Measurements from ENCODE around the gene SCRT2.

DNA sequence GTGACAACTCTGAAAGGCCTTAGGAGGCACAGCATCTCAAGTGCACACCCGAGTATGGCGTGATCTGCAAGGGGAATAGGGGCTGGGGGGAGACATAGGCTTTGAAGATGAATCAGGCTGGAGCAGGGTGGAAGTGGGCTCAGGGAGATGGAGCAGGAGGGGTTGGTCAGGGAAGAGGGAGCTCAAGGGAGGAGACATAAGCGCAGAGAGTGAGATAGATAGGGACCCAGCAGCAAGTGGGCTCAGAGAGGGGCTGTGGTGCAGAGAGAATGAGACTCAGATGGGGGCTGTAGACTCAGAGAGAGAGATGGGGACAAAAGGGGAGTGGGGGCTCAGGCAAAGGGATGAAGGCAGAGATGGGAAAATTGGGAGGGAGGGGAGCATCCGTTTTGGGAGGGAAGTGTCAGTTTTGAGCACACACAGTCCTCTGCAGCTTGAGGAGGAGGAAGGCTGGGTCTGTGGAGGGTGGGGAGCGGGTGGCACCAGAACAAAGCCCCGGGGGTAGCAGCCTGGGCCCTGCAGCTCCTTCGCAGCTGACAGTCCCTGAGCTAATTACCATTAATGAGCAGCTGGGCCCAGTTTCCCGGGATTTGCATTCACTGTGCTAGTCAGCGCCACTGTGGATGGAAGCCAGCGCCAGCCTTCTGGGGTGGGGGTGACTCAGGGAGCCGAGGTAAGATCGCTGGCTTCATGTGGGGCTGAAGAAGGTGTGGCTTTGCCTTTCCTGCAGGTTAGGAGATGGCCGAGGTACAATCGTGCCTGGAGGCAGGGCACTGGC, 41.3 kb downstream of the SCRT2 start:
- TF ChIP-seq, protein P1, sequence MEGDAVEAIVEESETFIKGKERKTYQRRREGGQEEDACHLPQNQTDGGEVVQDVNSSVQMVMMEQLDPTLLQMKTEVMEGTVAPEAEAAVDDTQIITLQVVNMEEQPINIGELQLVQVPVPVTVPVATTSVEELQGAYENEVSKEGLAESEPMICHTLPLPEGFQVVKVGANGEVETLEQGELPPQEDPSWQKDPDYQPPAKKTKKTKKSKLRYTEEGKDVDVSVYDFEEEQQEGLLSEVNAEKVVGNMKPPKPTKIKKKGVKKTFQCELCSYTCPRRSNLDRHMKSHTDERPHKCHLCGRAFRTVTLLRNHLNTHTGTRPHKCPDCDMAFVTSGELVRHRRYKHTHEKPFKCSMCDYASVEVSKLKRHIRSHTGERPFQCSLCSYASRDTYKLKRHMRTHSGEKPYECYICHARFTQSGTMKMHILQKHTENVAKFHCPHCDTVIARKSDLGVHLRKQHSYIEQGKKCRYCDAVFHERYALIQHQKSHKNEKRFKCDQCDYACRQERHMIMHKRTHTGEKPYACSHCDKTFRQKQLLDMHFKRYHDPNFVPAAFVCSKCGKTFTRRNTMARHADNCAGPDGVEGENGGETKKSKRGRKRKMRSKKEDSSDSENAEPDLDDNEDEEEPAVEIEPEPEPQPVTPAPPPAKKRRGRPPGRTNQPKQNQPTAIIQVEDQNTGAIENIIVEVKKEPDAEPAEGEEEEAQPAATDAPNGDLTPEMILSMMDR (IDR thresholded peaks at IDR 0.05; ENCODE audit: poor library complexity, severe bottlenecking): no peak
- TF ChIP-seq, protein P2, sequence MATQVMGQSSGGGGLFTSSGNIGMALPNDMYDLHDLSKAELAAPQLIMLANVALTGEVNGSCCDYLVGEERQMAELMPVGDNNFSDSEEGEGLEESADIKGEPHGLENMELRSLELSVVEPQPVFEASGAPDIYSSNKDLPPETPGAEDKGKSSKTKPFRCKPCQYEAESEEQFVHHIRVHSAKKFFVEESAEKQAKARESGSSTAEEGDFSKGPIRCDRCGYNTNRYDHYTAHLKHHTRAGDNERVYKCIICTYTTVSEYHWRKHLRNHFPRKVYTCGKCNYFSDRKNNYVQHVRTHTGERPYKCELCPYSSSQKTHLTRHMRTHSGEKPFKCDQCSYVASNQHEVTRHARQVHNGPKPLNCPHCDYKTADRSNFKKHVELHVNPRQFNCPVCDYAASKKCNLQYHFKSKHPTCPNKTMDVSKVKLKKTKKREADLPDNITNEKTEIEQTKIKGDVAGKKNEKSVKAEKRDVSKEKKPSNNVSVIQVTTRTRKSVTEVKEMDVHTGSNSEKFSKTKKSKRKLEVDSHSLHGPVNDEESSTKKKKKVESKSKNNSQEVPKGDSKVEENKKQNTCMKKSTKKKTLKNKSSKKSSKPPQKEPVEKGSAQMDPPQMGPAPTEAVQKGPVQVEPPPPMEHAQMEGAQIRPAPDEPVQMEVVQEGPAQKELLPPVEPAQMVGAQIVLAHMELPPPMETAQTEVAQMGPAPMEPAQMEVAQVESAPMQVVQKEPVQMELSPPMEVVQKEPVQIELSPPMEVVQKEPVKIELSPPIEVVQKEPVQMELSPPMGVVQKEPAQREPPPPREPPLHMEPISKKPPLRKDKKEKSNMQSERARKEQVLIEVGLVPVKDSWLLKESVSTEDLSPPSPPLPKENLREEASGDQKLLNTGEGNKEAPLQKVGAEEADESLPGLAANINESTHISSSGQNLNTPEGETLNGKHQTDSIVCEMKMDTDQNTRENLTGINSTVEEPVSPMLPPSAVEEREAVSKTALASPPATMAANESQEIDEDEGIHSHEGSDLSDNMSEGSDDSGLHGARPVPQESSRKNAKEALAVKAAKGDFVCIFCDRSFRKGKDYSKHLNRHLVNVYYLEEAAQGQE (IDR thresholded peaks at IDR 0.05; ENCODE audit: borderline replicate concordance): no peak
- TF ChIP-seq EZH2 (IDR thresholded peaks at IDR 0.05; ENCODE audit: borderline replicate concordance, insufficient read depth, low read length, poor library complexity, severe bottlenecking) (no peak), SMC3 (conservative IDR thresholded peaks at IDR 0.05; ENCODE audit: poor library complexity) (no peak), EP300 (conservative IDR thresholded peaks at IDR 0.05; ENCODE audit: poor library complexity, severe bottlenecking) (no peak)
